ENCODE measurements around the gene SPECC1L. TPM values are rescaled to one million over a fixed set of nuclear protein-coding genes. Genes with fewer than 3 reads are reported as not detected.

The SPECC1L gene
- total and polyA plus RNA-seq, 2 of the 8 experiments (the other 6 are each of a cell fraction or from before 2014, with no cell fraction given): 15.7 to 61.6 TPM

- peaks cover 0 to 32% (median 20%) of the 10 kb centered on the region in 4 experiments; a peak in 6 of 7 replicates for H3K4me1 ChIP-seq (replicated peaks in 1 of 4; ENCODE audit: control insufficient read depth in 3 of 4, insufficient read depth in 4 of 4, low read length in 3 of 4)
- H3K36me3 ChIP-seq (ENCODE audit: control insufficient read depth in 2 of 4, insufficient read depth in 4 of 4, low read length in 3 of 4): no peaks in the 10 kb centered on the region
- no peak overlapping the region for H3K27ac ChIP-seq (ENCODE audit: low read depth, low read length)
- no peak overlapping the region; the same call in 1 of the 2 replicates for H3K18ac ChIP-seq (ENCODE audit: extremely low read depth, low read length)
- no peak overlapping the region for H4K5ac ChIP-seq (ENCODE audit: insufficient read length, low read depth, low read length)
- no peak overlapping the region for H3K4ac ChIP-seq (replicated peaks; ENCODE audit: insufficient read length, low read depth, low read length)
- H3K23me2 ChIP-seq (ENCODE audit: low read depth, low read length): peaks cover 6% of the 10 kb centered on the region; the same call in 1 of the 2 replicates
- ChIA-PET POLR2A (ENCODE audit: partially characterized antibody) (interaction anchor here (0.8 to 1.0 kb wide), 3 partner anchors 97 to 171 kb away, joined by 3 read pairs; partner anchors contain the start of gene LRRC75B), CTCF (ENCODE audit: partially characterized antibody) (interaction anchor here (0.6 to 10.6 kb wide), 39 partner anchors 12 to 278 kb away, joined by 3 to 201 read pairs (median 5); partner anchors contain the start of gene UPB1)
- no peak overlapping the region for H2AFZ ChIP-seq (ENCODE audit: low read length)
- no peaks in the 10 kb centered on the region for H3K79me1 ChIP-seq (ENCODE audit: low read depth, low read length)
- no peak for TF ChIP-seq CHD1 (IDR thresholded peaks at IDR 0.05; ENCODE audit: low read depth, low read length)
- TF ChIP-seq SP4 (IDR thresholded peaks at IDR 0.05; ENCODE audit: low read length): no peak
- no peak for TF ChIP-seq JUND (IDR thresholded peaks at IDR 0.05; ENCODE audit: low read length)
- TF ChIP-seq SP1 (IDR thresholded peaks at IDR 0.05; ENCODE audit: low read depth, low read length): no peak
- no peak for TF ChIP-seq KDM5A (IDR thresholded peaks at IDR 0.05; ENCODE audit: low read length)
- TF ChIP-seq SUZ12 (IDR thresholded peaks at IDR 0.05; ENCODE audit: low read length): no peak
- no peak for TF ChIP-seq CTCF (IDR thresholded peaks at IDR 0.05; ENCODE audit: control extremely low read depth in 1 of 3, insufficient read depth in 1 of 3, low read depth in 1 of 3, low read length in 3 of 3)
- H3K79me2 ChIP-seq (ENCODE audit: control insufficient read depth in 1 of 2, insufficient read depth in 2 of 2, low read length in 2 of 2): no peaks in the 10 kb centered on the region
- H3K27me3 ChIP-seq (replicated peaks in 1 of 4; ENCODE audit: control insufficient read depth in 3 of 4, extremely low read depth in 1 of 4, insufficient read depth in 3 of 4, low read length in 3 of 4): peaks cover 3 to 23% (median 15%) of the 10 kb centered on the region in 4 experiments
- 90% methylated on average over 5 of the region's 5 CpGs; no CpG with 5 or more reads in 1 of the 2 experiments for WGBS, 2 experiments (ENCODE audit: extremely low coverage in 1 of 2, insufficient coverage in 1 of 2, insufficient read length in 1 of 2, insufficient replicate concordance in 2 of 2, low coverage in 1 of 2, low lambda C conversion rate in 2 of 2, missing lambda C conversion rate in 1 of 2)
- no peak overlapping the region for H2BK5ac ChIP-seq (ENCODE audit: low read depth, low read length)
- H2AK5ac ChIP-seq (ENCODE audit: low read depth, low read length): no peak overlapping the region
- FAIRE-seq (no peak), DNase-seq (ENCODE audit: low read depth in 1 of 2, low spot score in 2 of 2) (no peak)
- no peak overlapping the region for H3K14ac ChIP-seq (ENCODE audit: insufficient read length)
- H3K23ac ChIP-seq (ENCODE audit: insufficient read length): no peak overlapping the region
- H4K91ac ChIP-seq (replicated peaks; ENCODE audit: insufficient read length, low read length): no peak overlapping the region
- H4K8ac ChIP-seq (ENCODE audit: extremely low read depth, insufficient read depth, low read length): no peak overlapping the region
- no peaks in the 10 kb centered on the region for H3K9me3 ChIP-seq (ENCODE audit: insufficient read depth in 2 of 2, low read depth in 1 of 2, low read length in 1 of 2)
- no peak overlapping the region for H3K56ac ChIP-seq (replicated peaks; ENCODE audit: insufficient read length, low read depth, low read length)
- no peaks in the 10 kb centered on the region for H4K20me1 ChIP-seq (replicated peaks in 1 of 2; ENCODE audit: control insufficient read depth in 1 of 2, insufficient read depth in 2 of 2, low read length in 2 of 2)
- no peak overlapping the region for H3K4me2 ChIP-seq (ENCODE audit: insufficient read depth in 1 of 2, low read depth in 2 of 2, low read length in 2 of 2)
- H3K9ac ChIP-seq (replicated peaks in 1 of 4; ENCODE audit: extremely low read depth in 1 of 4, low read depth in 3 of 4, low read length in 3 of 4): no peak overlapping the region
- H2BK15ac ChIP-seq (ENCODE audit: low read length): 0 out of 2 replicates have a peak overlapping the region, but pooled peaks have one; percentile 92
- no peak overlapping the region for H2BK20ac ChIP-seq (ENCODE audit: low read length)
- no peak overlapping the region for H2BK12ac ChIP-seq (ENCODE audit: low read depth, low read length)
- no peak overlapping the region for H3K4me3 ChIP-seq (ENCODE audit: extremely low read depth in 1 of 4, insufficient read depth in 2 of 4, low read depth in 3 of 4, low read length in 4 of 4)
- H2BK120ac ChIP-seq (replicated peaks; ENCODE audit: low read depth, low read length): no peak overlapping the region
These were observed 151.6 kb downstream of the SPECC1L start for GRCh38 chr22:24422102-24422665.
